Urothelium cell line (cell line): ENCODE results near the gene FAM13B.
"Not testable (repeated sequence)": the region's sequence is repeated elsewhere in the genome, so short reads cannot be mapped to it uniquely, and the experiment has no call there.

Experiments used
- DNase-seq: peaks from one replicate; pipeline ENCODE4 v3.0.0; 2011; ENCODE audit warnings: low spot score, mixed read lengths
- FAIRE-seq: peaks from 2 replicates; lab custom pipeline; 2011; peaks lifted over from hg19 to GRCh38; lab: Jason Lieb, UNC

Gene FAM13B

GRCh38 chr5:138035605-138036537 is 3.0 kb upstream of the FAM13B start:
- DNase-seq, result peak; percentile 56
- FAIRE-seq, result no peak

- no peak for FAIRE-seq
- DNase-seq, result no peak
Observed at GRCh38 chr5:138033907-138034306, 1.0 kb upstream of the FAM13B start.

GRCh38 chr5:138033386-138033808 is 518 bp upstream of the FAM13B start:
- FAIRE-seq, result no peak
- no peak for DNase-seq

- DNase-seq (no peak), FAIRE-seq (no peak)
Observed at GRCh38 chr5:138032028-138032571, 779 bp downstream of the FAM13B start.

GRCh38 chr5:138029944-138030343 is 2.9 kb downstream of the FAM13B start:
- DNase-seq, result no peak
- no peak for FAIRE-seq

- no peak for FAIRE-seq
- no peak for DNase-seq
Observed at GRCh38 chr5:138029501-138029900, 3.4 kb downstream of the FAM13B start.

GRCh38 chr5:138028971-138029365 is 3.9 kb downstream of the FAM13B start:
- FAIRE-seq (no peak), DNase-seq (no peak)

GRCh38 chr5:138028262-138028970 is 4.5 kb downstream of the FAM13B start:
- not testable (repeated sequence) for DNase-seq

GRCh38 chr5:138026793-138027192 is 6.1 kb downstream of the FAM13B start:
- not testable (repeated sequence) for DNase-seq, FAIRE-seq

More at GRCh38 chr5:138028262-138028970, 4.5 kb downstream of the FAM13B start:
- FAIRE-seq, result not testable (repeated sequence)

- DNase-seq (no peak), FAIRE-seq (no peak)
Observed at GRCh38 chr5:138025285-138025684, 7.6 kb downstream of the FAM13B start.

GRCh38 chr5:138024117-138024516 is 8.8 kb downstream of the FAM13B start:
- FAIRE-seq, result no peak
- no peak for DNase-seq

GRCh38 chr5:138022912-138023311 is 10.0 kb downstream of the FAM13B start:
- FAIRE-seq, result no peak
- DNase-seq, result no peak

- no peak for DNase-seq
- no peak for FAIRE-seq
Observed at GRCh38 chr5:138021771-138022170, 11.1 kb downstream of the FAM13B start.

GRCh38 chr5:138018849-138019248 is 14.0 kb downstream of the FAM13B start:
- no peak for DNase-seq
- no peak for FAIRE-seq

- no peak for FAIRE-seq
- DNase-seq, result no peak
Observed at GRCh38 chr5:138015916-138016315, 17.0 kb downstream of the FAM13B start.

GRCh38 chr5:138011991-138012390 is 20.9 kb downstream of the FAM13B start:
- DNase-seq, result no peak
- FAIRE-seq, result no peak

GRCh38 chr5:138000102-138000723 is 32.7 kb downstream of the FAM13B start:
- no peak for DNase-seq

GRCh38 chr5:137997726-137998213 is 35.1 kb downstream of the FAM13B start:
- FAIRE-seq, result no peak
- DNase-seq, result no peak

More at GRCh38 chr5:138000102-138000723, 32.7 kb downstream of the FAM13B start:
- FAIRE-seq, result no peak

- FAIRE-seq (no peak), DNase-seq (no peak)
Observed at GRCh38 chr5:137995749-137996128, 37.1 kb downstream of the FAM13B start.

GRCh38 chr5:137995077-137995748 is 37.7 kb downstream of the FAM13B start:
- FAIRE-seq (no peak), DNase-seq (peak; percentile 5)
